Measurements from ENCODE around the gene FBXL3. TPM values are rescaled to one million over a fixed set of nuclear protein-coding genes. Genes with fewer than 3 reads are reported as not detected.
A peak's percentile ranks its signal among the peaks of the same experiment; 100 is the strongest.
"Not testable (repeated sequence)": the region's sequence is repeated elsewhere in the genome, so short reads cannot be mapped to it uniquely, and the experiment has no call there.

FBXL3 gene
- polyA plus RNA-seq, 4 donors = 20.6 to 43.1 (median 30.7) TPM

DNA sequence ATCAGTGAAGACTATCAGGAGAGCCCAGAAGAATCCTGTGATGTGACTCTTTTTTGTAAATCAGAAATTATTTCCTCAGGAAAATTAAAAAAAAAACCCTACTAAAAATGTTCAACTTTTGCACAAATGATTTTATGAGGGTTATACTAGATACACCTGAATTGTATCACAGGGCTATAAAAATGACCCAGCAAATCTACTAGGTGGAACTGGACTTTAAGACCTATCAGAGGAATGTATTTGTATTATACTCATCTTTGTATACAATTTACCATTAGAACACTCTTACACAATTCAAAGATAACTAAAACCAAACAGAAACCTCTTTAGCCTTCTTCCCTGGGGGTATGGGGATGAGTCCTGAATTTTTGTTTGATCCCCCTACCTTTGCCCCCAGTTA lies 7.2 kb downstream of the FBXL3 start:
- H3K27ac ChIP-seq (ENCODE audit: low read depth in 1 of 3, low read length in 2 of 3) = no peak overlapping the region
- H3K4me1 ChIP-seq (ENCODE audit: control insufficient read depth in 3 of 3, insufficient read depth in 2 of 3, low read depth in 1 of 3, low read length in 2 of 3) = peaks cover 8 to 17% (median 9%) of the 10 kb centered on the region in 3 donors
- FAIRE-seq = no peak

DNA sequence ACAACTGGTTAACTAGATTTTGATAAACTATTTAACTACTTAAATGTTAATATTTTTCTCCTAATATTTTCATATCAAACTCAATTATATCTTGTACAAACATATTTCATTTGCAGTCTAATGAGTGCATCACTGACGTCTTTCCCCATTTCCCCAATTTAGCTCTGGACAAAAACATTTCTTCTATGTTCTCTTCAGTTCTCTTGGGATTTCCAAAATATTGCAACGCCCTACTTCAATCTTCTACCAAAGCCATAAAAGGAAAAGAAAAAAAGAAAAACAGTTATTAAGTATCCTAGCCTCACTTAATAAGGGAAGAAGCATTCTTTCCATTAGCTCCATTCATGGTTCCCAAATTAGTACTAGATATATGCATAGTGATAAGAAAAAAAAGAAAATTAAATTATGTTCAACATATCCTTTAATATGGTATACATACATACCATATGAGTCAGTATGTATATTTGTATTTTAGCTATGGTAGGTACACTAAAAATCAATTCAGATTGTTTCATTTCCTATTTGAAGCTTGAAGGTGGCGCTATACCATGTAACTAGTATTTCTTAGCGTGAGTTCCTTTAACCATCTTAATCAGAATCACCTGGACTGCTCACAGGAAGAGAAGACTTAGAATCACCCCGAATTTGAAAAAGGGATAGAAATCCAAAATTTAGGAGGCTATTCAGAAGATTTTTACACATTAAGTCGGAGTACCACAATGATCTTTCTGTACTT lies 9.9 kb downstream of the FBXL3 start:
- no peaks in the 10 kb centered on the region for H3K27me3 ChIP-seq (ENCODE audit: control insufficient read depth in 3 of 3, insufficient read depth in 3 of 3, low read length in 3 of 3)
- H3K36me3 ChIP-seq (ENCODE audit: control insufficient read depth in 3 of 3, insufficient read depth in 2 of 3, low read depth in 1 of 3, low read length in 3 of 3) = peaks cover 14 to 21% (median 19%) of the 10 kb centered on the region in 3 donors
- no peaks in the 10 kb centered on the region for H3K9me3 ChIP-seq (ENCODE audit: control insufficient read depth in 2 of 2, insufficient read depth in 1 of 2, low read depth in 1 of 2, low read length in 1 of 2)
- H3K4me1 ChIP-seq (ENCODE audit: control insufficient read depth in 3 of 3, insufficient read depth in 2 of 3, low read depth in 1 of 3, low read length in 2 of 3) = peaks cover 0 to 13% (median 5%) of the 10 kb centered on the region in 3 donors
- 88 to 97% (median 94%) methylated on average over 6 of the region's 6 CpGs for WGBS, 3 donors
- H3K27ac ChIP-seq (ENCODE audit: low read depth in 1 of 3, low read length in 2 of 3) = peak overlapping the region in 1 of 3 donors; percentile 44
- FAIRE-seq (no peak), DNase-seq (no peak)
- H3K4me3 ChIP-seq (ENCODE audit: low read depth in 1 of 3, low read length in 3 of 3) = no peak overlapping the region

More for the DNA sequence above, 7.2 kb downstream of the FBXL3 start:
- H3K27me3 ChIP-seq (ENCODE audit: control insufficient read depth in 3 of 3, insufficient read depth in 3 of 3, low read length in 3 of 3) = no peaks in the 10 kb centered on the region
- DNase-seq = peak in 1 of 2 donors; percentile 58
- H3K9me3 ChIP-seq (ENCODE audit: control insufficient read depth in 2 of 2, insufficient read depth in 1 of 2, low read depth in 1 of 2, low read length in 1 of 2) = no peaks in the 10 kb centered on the region
- H3K4me3 ChIP-seq (ENCODE audit: low read depth in 1 of 3, low read length in 3 of 3) = no peak overlapping the region
- peaks cover 2 to 10% (median 3%) of the 10 kb centered on the region in 3 donors for H3K36me3 ChIP-seq (ENCODE audit: control insufficient read depth in 3 of 3, insufficient read depth in 2 of 3, low read depth in 1 of 3, low read length in 3 of 3)

DNA sequence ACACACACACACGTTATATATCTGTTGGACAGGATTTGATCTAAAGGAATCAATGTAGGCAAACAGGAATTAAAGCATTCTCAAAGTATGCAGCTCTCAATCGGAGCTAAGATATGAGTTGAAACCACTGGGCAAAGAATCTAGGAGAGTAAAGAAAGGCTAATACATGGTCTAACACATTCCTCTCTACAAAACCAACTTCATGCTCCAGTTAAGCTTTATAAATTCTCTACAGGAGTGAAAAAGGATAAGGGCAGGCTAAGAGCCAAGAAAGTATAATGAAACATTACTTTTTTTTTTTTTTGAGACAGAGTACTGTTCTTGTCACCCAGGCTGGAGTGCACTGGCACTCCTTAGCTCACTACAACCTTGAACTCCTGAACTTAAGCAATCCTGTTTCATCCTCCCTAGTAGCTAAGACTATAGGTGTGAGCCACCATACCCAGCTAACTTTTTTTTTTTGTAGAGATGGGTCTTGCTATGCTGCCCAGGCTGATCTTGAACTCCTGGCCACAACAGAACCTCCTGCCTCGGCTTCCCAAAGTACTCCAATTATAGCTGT lies 10.6 kb downstream of the FBXL3 start:
- H3K4me1 ChIP-seq (ENCODE audit: control insufficient read depth in 3 of 3, insufficient read depth in 2 of 3, low read depth in 1 of 3, low read length in 2 of 3) = peaks cover 0 to 13% (median 5%) of the 10 kb centered on the region in 3 donors
- no peak overlapping the region for H3K4me3 ChIP-seq (ENCODE audit: low read depth in 1 of 3, low read length in 3 of 3)
- DNase-seq (peak in 1 of 2 donors; percentile 39), FAIRE-seq (no peak)
- peaks cover 14 to 22% (median 22%) of the 10 kb centered on the region in 3 donors for H3K36me3 ChIP-seq (ENCODE audit: control insufficient read depth in 3 of 3, insufficient read depth in 2 of 3, low read depth in 1 of 3, low read length in 3 of 3)
- no peaks in the 10 kb centered on the region for H3K27me3 ChIP-seq (ENCODE audit: control insufficient read depth in 3 of 3, insufficient read depth in 3 of 3, low read length in 3 of 3)
- whole genome bisulfite sequencing, 3 donors = 86 to 90% (median 89%) methylated on average over 3 of the region's 3 CpGs
- H3K27ac ChIP-seq (ENCODE audit: low read depth in 1 of 3, low read length in 2 of 3) = peak overlapping the region in 1 of 3 donors; percentile 44
- no peaks in the 10 kb centered on the region for H3K9me3 ChIP-seq (ENCODE audit: control insufficient read depth in 2 of 2, insufficient read depth in 1 of 2, low read depth in 1 of 2, low read length in 1 of 2)

DNA sequence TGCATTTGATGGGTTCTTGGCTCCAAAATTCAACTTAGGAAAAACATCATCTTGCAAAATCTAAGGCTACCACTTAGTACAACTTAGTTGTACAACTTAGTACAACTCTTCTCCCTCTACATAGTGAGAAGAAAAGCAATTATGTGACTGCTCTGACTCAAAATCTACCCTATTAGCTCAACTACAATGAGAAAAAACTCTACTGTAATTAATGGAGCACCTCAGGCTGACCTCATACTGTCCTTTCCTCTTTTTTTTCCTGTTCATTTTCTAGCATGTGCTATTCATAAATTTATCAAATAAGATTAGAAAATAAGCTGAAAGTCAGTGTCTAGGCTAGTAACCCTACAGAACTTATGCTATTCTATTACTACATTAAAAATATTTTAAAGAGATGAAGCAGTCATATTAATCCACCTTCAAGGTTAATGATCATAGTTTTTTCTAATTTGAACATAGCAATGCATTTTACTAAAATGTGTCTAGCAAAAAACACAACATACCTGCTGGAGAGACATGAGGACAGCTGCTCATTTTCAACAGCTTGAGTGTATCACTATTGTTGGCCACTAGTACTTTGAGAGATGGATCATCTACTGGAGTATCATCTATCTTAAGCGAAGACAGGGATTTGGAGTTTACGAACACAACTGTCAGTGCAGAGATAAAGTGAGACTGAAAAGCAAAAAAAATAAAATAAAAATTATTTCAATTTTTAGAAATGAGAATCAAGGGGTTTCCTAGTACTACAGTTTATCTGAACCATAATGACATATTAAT lies 11.9 kb downstream of the FBXL3 start:
- peaks cover 0 to 7% (median under 1%) of the 10 kb centered on the region in 3 donors for H3K4me1 ChIP-seq (ENCODE audit: control insufficient read depth in 3 of 3, insufficient read depth in 2 of 3, low read depth in 1 of 3, low read length in 2 of 3)
- H3K9me3 ChIP-seq (ENCODE audit: control insufficient read depth in 2 of 2, insufficient read depth in 1 of 2, low read depth in 1 of 2, low read length in 1 of 2) = no peaks in the 10 kb centered on the region
- no peak overlapping the region for H3K4me3 ChIP-seq (ENCODE audit: low read depth in 1 of 3, low read length in 3 of 3)
- H3K27me3 ChIP-seq (ENCODE audit: control insufficient read depth in 3 of 3, insufficient read depth in 3 of 3, low read length in 3 of 3) = no peaks in the 10 kb centered on the region
- H3K36me3 ChIP-seq (ENCODE audit: control insufficient read depth in 3 of 3, insufficient read depth in 2 of 3, low read depth in 1 of 3, low read length in 3 of 3) = peaks cover 20 to 28% (median 21%) of the 10 kb centered on the region in 3 donors
- WGBS, 3 donors = 90 to 100% (median 99%) methylated on average over 2 of the region's 2 CpGs
- FAIRE-seq = no peak
- no peak overlapping the region for H3K27ac ChIP-seq (ENCODE audit: low read depth in 1 of 3, low read length in 2 of 3)
- no peak for DNase-seq

DNA sequence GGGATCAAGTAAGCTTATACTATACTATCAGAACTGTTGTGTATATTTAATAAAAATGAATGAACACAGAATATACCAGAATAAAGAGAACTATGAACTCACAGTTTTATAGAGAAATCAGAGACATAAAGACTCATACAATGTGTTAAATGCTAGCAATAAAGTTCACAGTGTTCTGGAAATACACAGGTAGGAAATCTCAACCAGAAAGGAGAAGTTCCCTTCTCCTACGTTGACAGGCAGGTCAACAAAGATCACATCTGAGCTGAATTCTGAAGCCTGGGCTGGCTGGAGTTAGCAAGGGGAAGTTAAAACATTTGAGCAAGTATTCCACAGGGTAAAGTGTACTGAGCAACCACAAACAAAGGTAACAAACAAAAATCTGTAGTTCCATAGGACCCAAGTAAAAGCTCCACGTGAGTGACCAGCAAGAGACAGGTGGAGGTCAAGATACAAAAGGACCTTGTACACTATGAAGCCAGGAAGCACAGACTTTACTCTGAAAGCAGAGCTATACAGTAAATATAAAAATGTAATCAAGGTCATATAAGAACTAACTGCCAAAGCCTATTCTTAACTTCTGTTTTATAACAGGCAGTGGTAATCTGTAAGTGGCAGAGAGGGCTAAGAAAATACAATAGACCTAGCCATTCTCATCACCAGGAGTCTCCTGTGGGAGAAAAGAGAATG lies 13.0 kb downstream of the FBXL3 start:
- no peak for FAIRE-seq
- no peaks in the 10 kb centered on the region for H3K27me3 ChIP-seq (ENCODE audit: control insufficient read depth in 3 of 3, insufficient read depth in 3 of 3, low read length in 3 of 3)
- H3K4me3 ChIP-seq (ENCODE audit: low read depth in 1 of 3, low read length in 3 of 3) = no peak overlapping the region
- H3K27ac ChIP-seq (ENCODE audit: low read depth in 1 of 3, low read length in 2 of 3) = no peak overlapping the region
- 79 to 80% (median 79%) methylated on average over 2 of the region's 2 CpGs for WGBS, 3 donors
- no peak for DNase-seq
- H3K4me1 ChIP-seq (ENCODE audit: control insufficient read depth in 3 of 3, insufficient read depth in 2 of 3, low read depth in 1 of 3, low read length in 2 of 3) = peaks cover 0 to 4% (median 0%) of the 10 kb centered on the region in 3 donors
- no peaks in the 10 kb centered on the region for H3K9me3 ChIP-seq (ENCODE audit: control insufficient read depth in 2 of 2, insufficient read depth in 1 of 2, low read depth in 1 of 2, low read length in 1 of 2)
- H3K36me3 ChIP-seq (ENCODE audit: control insufficient read depth in 3 of 3, insufficient read depth in 2 of 3, low read depth in 1 of 3, low read length in 3 of 3) = peaks cover 19 to 33% (median 22%) of the 10 kb centered on the region in 3 donors

DNA sequence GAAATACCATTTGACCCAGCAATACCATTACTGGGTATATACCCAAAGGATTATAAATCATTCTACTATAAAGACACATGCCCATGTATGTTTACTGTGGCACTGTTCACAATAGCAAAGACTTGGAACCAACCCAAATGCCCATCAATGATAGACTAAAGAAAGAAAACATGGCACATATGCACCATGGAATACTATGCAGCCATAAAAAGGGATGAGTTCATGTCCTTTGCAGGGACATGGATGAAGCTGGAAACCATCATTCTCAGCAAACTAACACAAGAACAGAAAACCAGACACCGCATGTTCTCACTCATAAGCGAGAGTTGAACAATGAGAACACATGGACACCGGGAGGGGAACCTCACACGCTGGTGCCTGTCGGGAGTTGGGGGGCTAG lies 17.2 kb downstream of the FBXL3 start:
- FAIRE-seq; DNase-seq; H3K27ac ChIP-seq (ENCODE audit: low read depth in 1 of 3, low read length in 2 of 3); H3K27me3 ChIP-seq (ENCODE audit: control insufficient read depth in 3 of 3, insufficient read depth in 3 of 3, low read length in 3 of 3); H3K4me3 ChIP-seq (ENCODE audit: low read depth in 1 of 3, low read length in 3 of 3); H3K4me1 ChIP-seq (ENCODE audit: control insufficient read depth in 3 of 3, insufficient read depth in 2 of 3, low read depth in 1 of 3, low read length in 2 of 3); H3K9me3 ChIP-seq (ENCODE audit: control insufficient read depth in 2 of 2, insufficient read depth in 1 of 2, low read depth in 1 of 2, low read length in 1 of 2): not testable (repeated sequence)
- 91 to 100% (median 99%) methylated on average over 5 of the region's 5 CpGs for WGBS, 3 donors
- peaks cover 19 to 34% (median 21%) of the 10 kb centered on the region in 3 donors for H3K36me3 ChIP-seq (ENCODE audit: control insufficient read depth in 3 of 3, insufficient read depth in 2 of 3, low read depth in 1 of 3, low read length in 3 of 3)

DNA sequence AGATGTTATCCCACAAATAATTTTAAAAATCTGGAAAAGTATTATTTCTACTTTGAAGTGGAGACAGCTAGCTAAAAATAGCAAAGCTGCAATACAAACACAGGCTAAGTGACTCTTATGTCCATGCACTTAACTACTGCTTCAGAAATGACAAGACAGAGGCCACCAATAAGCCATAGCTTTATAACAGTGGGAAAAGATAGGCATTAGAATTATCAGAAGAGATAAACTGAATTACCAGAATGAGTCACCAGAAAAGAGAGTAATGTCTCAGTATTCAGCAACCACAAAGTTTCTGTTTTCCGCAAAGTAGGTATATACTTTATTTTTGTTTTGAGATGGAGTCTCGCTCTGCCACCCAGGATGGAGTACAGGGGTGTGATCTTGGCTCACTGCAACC lies 17.9 kb downstream of the FBXL3 start:
- 69 to 86% (median 79%) methylated on average over 2 of the region's 2 CpGs for WGBS, 3 donors
- peaks cover 14 to 33% (median 19%) of the 10 kb centered on the region in 3 donors for H3K36me3 ChIP-seq (ENCODE audit: control insufficient read depth in 3 of 3, insufficient read depth in 2 of 3, low read depth in 1 of 3, low read length in 3 of 3)
- H3K4me3 ChIP-seq (ENCODE audit: low read depth in 1 of 3, low read length in 3 of 3) = no peak overlapping the region
- FAIRE-seq (peak; percentile 55), DNase-seq (peak in 1 of 2 donors; percentile 27)
- H3K4me1 ChIP-seq (ENCODE audit: control insufficient read depth in 3 of 3, insufficient read depth in 2 of 3, low read depth in 1 of 3, low read length in 2 of 3) = peaks cover 0 to 2% (median 0%) of the 10 kb centered on the region in 3 donors
- no peaks in the 10 kb centered on the region for H3K9me3 ChIP-seq (ENCODE audit: control insufficient read depth in 2 of 2, insufficient read depth in 1 of 2, low read depth in 1 of 2, low read length in 1 of 2)
- no peak overlapping the region for H3K27ac ChIP-seq (ENCODE audit: low read depth in 1 of 3, low read length in 2 of 3)
- H3K27me3 ChIP-seq (ENCODE audit: control insufficient read depth in 3 of 3, insufficient read depth in 3 of 3, low read length in 3 of 3) = no peaks in the 10 kb centered on the region

DNA sequence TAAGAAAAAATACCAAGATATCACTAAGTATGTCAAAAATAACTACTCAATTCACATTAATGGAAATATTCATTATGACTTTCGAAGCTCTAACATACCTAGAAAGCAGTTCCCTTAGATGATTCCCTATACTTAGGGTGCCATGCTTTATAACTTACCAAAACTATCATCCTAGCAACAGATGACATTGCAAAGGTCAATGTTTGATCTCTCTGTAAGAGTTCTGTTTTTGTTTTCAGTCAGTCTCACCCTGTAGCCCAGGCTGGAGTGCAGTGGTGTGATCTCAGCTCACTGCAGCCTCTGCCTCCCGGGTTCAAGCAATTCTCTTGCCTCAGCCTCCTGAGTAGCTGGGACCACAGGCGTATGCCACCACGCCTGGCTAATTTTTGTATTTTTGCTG lies 18.6 kb downstream of the FBXL3 start:
- H3K27me3 ChIP-seq (ENCODE audit: control insufficient read depth in 3 of 3, insufficient read depth in 3 of 3, low read length in 3 of 3); H3K4me3 ChIP-seq (ENCODE audit: low read depth in 1 of 3, low read length in 3 of 3); FAIRE-seq; H3K4me1 ChIP-seq (ENCODE audit: control insufficient read depth in 3 of 3, insufficient read depth in 2 of 3, low read depth in 1 of 3, low read length in 2 of 3); DNase-seq; H3K9me3 ChIP-seq (ENCODE audit: control insufficient read depth in 2 of 2, insufficient read depth in 1 of 2, low read depth in 1 of 2, low read length in 1 of 2): not testable (repeated sequence)
- Histone ChIP-seq H3K36me3 (ENCODE audit: control insufficient read depth in 3 of 3, insufficient read depth in 2 of 3, low read depth in 1 of 3, low read length in 3 of 3) (peaks cover 11 to 31% (median 16%) of the 10 kb centered on the region in 3 donors), H3K27ac (ENCODE audit: low read depth in 1 of 3, low read length in 2 of 3) (peak overlapping the region in 2 of 3 donors; percentile 3 to 32)
- WGBS, 3 donors = 87 to 95% (median 90%) methylated on average over 4 of the region's 4 CpGs
